ENCODE measurements around the gene GSG1.
A peak's percentile ranks its signal among the peaks of the same experiment; 100 is the strongest.

GSG1 gene

DNA sequence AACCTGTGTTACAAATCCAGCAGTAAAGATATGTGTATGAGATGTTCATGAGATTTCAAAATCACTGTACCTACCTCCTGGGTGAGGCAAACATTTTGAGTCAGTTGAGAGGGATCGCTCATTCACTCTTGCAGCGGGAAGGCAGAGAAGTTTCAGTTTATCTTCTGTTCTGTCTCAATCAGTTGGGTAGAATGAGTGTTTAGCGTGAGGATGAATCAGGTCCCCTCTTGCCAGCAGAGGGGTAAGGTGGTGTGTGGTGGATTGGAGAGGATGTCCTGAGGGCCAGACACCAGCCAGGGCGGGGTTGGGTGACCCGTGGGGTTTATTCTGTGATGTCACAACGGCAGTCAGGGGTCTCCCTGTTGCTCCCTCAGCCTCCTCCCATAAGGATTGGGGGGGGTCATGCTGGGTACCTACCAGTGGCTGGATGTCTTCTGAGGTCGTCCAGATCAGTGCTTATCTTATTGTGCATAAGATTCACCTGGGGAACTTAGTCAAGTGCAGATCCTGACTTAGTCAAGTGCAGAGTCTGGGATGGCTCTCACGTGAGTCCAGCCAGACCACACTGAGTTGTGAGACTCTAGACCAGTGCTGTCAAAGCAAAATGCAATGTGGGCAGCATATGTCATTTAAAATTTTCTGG, at the start of gene GSG1:
TSS of gene GSG1 (minus strand) at position 277 of the 643 bp plus-strand sequence. CDS start at position 122, 155 bp downstream.
- no peaks in the 10 kb centered on the region for H3K36me3 ChIP-seq (ENCODE audit: insufficient read depth, low read length)
- H3K9me3 ChIP-seq (ENCODE audit: low read depth, low read length) = peaks cover 3% of the 10 kb centered on the region; the same call in 1 of the 2 replicates
- no peak within 1 kb of the TSS for H3K4me3 ChIP-seq
- peak within 1 kb of the TSS; percentile 86 for H3K27ac ChIP-seq
- no peak within 1 kb of the TSS for H3K9ac ChIP-seq (ENCODE audit: insufficient read length)
- TF ChIP-seq FOXP2 (optimal IDR thresholded peaks at IDR 0.05; ENCODE audit: control extremely low read depth, extremely low read length, insufficient read depth) (no peak), EZH2 (IDR thresholded peaks at IDR 0.05) (no peak), POLR2AphosphoS5 (IDR thresholded peaks at IDR 0.05; ENCODE audit: borderline replicate concordance, low read depth, low read length) (no peak)
- DNase-seq (ENCODE audit: low read depth, low spot score) = no peak

GRCh38 chr12:13153180-13153579, 49.7 kb upstream of the GSG1 start:
- DNase-seq (ENCODE audit: low read depth, low spot score) = no peak
- H3K4me3 ChIP-seq = no peak overlapping the region
- H3K27ac ChIP-seq = no peak overlapping the region
- no peak for TF ChIP-seq FOXP2 (optimal IDR thresholded peaks at IDR 0.05; ENCODE audit: control extremely low read depth, extremely low read length, insufficient read depth)
- no peak for TF ChIP-seq POLR2AphosphoS5 (IDR thresholded peaks at IDR 0.05; ENCODE audit: borderline replicate concordance, low read depth, low read length)
- no peaks in the 10 kb centered on the region for H3K36me3 ChIP-seq (ENCODE audit: insufficient read depth, low read length)
- no peaks in the 10 kb centered on the region for H3K9me3 ChIP-seq (ENCODE audit: low read depth, low read length)
- H3K9ac ChIP-seq (ENCODE audit: insufficient read length) = no peak overlapping the region

DNA sequence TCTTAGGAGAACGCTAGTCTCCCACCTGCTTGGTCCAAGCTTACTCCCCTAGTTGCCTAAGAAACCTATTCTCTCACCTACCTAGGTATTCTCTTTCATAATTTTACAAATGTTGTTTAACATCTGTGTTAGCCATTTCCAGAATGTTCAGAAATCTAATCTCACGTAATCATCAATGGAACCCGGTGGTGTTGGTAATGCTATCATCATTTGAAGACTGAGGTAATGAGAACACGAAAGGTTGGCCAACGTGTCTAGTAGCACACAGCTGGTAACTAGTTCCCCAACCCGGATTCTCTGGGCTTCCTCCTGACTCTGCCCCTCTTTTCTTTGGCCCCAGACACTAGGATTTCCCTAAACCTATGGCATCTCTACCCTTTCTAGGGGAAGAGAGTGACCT, 49.3 kb upstream of the GSG1 start:
- Histone ChIP-seq H3K36me3 (ENCODE audit: insufficient read depth, low read length) (no peaks in the 10 kb centered on the region), H3K27ac (no peak overlapping the region), H3K4me3 (no peak overlapping the region), H3K9me3 (ENCODE audit: low read depth, low read length) (no peaks in the 10 kb centered on the region), H3K9ac (ENCODE audit: insufficient read length) (no peak overlapping the region)
- TF ChIP-seq EZH2 (IDR thresholded peaks at IDR 0.05) (no peak), FOXP2 (optimal IDR thresholded peaks at IDR 0.05; ENCODE audit: control extremely low read depth, extremely low read length, insufficient read depth) (no peak), POLR2AphosphoS5 (IDR thresholded peaks at IDR 0.05; ENCODE audit: borderline replicate concordance, low read depth, low read length) (no peak)
- DNase-seq (ENCODE audit: low read depth, low spot score) = no peak

- Histone ChIP-seq H3K4me3 (no peak overlapping the region), H3K9ac (ENCODE audit: insufficient read length) (no peak overlapping the region), H3K27ac (no peak overlapping the region), H3K36me3 (ENCODE audit: insufficient read depth, low read length) (no peaks in the 10 kb centered on the region), H3K9me3 (ENCODE audit: low read depth, low read length) (no peaks in the 10 kb centered on the region)
- TF ChIP-seq FOXP2 (optimal IDR thresholded peaks at IDR 0.05; ENCODE audit: control extremely low read depth, extremely low read length, insufficient read depth) = no peak
- TF ChIP-seq EZH2 (IDR thresholded peaks at IDR 0.05) = no peak
- DNase-seq (ENCODE audit: low read depth, low spot score) = no peak
Observed at GRCh38 chr12:13152281-13152680, 48.8 kb upstream of the GSG1 start.

- Histone ChIP-seq H3K9me3 (ENCODE audit: low read depth, low read length) (no peaks in the 10 kb centered on the region), H3K4me3 (no peak overlapping the region), H3K9ac (ENCODE audit: insufficient read length) (no peak overlapping the region), H3K27ac (no peak overlapping the region), H3K36me3 (ENCODE audit: insufficient read depth, low read length) (no peaks in the 10 kb centered on the region)
- no peak for DNase-seq (ENCODE audit: low read depth, low spot score)
- TF ChIP-seq POLR2AphosphoS5 (IDR thresholded peaks at IDR 0.05; ENCODE audit: borderline replicate concordance, low read depth, low read length) = no peak
- TF ChIP-seq EZH2 (IDR thresholded peaks at IDR 0.05) = no peak
- TF ChIP-seq FOXP2 (optimal IDR thresholded peaks at IDR 0.05; ENCODE audit: control extremely low read depth, extremely low read length, insufficient read depth) = no peak
Observed at GRCh38 chr12:13149411-13149810, 45.9 kb upstream of the GSG1 start.

DNA sequence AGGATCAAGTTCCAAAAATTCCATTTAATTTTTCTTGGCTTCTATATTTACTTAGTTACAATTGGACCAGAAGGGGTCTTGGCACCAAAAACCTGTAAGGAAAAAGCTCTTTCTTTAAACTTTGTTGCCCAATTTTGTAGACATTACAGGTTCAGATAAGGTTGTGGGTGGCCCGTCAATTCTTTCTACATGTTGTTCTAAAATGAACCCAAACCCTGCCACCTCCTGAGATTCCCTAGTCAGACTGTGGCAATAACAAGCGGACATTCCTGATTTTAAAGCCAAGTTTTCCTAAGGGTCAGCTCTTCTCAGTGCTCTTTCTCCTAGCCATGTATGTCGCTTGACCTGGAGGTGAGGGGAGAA, 45.0 kb upstream of the GSG1 start:
- H3K36me3 ChIP-seq (ENCODE audit: insufficient read depth, low read length) = no peaks in the 10 kb centered on the region
- TF ChIP-seq FOXP2 (optimal IDR thresholded peaks at IDR 0.05; ENCODE audit: control extremely low read depth, extremely low read length, insufficient read depth) = no peak
- TF ChIP-seq EZH2 (IDR thresholded peaks at IDR 0.05) = no peak
- TF ChIP-seq POLR2AphosphoS5 (IDR thresholded peaks at IDR 0.05; ENCODE audit: borderline replicate concordance, low read depth, low read length) = no peak
- DNase-seq (ENCODE audit: low read depth, low spot score) = no peak
- H3K9me3 ChIP-seq (ENCODE audit: low read depth, low read length) = no peaks in the 10 kb centered on the region
- H3K9ac ChIP-seq (ENCODE audit: insufficient read length) = no peak overlapping the region
- H3K27ac ChIP-seq = no peak overlapping the region
- no peak overlapping the region for H3K4me3 ChIP-seq

DNA sequence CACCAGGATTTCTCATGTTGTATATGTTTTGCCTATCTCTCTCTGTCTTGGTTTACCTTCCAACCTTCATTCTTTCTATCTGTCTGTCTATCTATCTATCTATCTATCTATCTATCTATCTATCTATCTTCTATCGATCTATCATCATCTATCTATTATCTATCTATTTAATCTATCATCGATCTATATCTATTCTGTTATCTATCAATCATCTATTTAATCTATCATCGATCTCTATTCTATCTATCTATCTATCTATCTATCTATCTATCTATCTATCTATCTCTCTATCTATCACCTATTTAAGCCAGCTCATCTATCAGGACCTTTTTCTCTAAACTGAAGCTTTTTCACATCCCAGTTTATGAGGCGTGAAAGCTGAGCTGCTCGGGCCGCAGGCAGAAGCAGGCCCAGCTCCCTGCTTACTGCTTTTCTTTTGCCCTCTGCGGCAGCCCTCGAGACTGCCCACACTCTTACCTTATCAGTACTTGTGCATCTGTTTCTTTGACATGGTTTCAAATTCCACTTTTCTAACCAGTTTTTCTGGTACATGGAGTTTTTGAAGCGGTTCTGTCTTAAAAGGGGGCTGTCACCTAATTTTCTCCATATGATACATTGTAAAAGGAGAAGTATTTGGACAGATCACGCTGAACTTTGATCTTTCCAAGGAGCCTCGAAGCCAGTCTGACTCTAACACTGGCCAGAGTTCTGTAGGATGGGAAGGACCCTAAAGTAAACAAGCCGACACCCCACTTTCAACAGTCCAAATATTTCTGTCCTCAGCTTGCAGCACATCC, 44.4 kb upstream of the GSG1 start:
- DNase-seq (ENCODE audit: low read depth, low spot score) = no peak
- Histone ChIP-seq H3K36me3 (ENCODE audit: insufficient read depth, low read length) (no peaks in the 10 kb centered on the region), H3K27ac (no peak overlapping the region), H3K4me3 (no peak overlapping the region), H3K9me3 (ENCODE audit: low read depth, low read length) (no peaks in the 10 kb centered on the region), H3K9ac (ENCODE audit: insufficient read length) (no peak overlapping the region)
- TF ChIP-seq POLR2AphosphoS5 (IDR thresholded peaks at IDR 0.05; ENCODE audit: borderline replicate concordance, low read depth, low read length) (no peak), FOXP2 (optimal IDR thresholded peaks at IDR 0.05; ENCODE audit: control extremely low read depth, extremely low read length, insufficient read depth) (no peak), EZH2 (IDR thresholded peaks at IDR 0.05) (no peak)

DNA sequence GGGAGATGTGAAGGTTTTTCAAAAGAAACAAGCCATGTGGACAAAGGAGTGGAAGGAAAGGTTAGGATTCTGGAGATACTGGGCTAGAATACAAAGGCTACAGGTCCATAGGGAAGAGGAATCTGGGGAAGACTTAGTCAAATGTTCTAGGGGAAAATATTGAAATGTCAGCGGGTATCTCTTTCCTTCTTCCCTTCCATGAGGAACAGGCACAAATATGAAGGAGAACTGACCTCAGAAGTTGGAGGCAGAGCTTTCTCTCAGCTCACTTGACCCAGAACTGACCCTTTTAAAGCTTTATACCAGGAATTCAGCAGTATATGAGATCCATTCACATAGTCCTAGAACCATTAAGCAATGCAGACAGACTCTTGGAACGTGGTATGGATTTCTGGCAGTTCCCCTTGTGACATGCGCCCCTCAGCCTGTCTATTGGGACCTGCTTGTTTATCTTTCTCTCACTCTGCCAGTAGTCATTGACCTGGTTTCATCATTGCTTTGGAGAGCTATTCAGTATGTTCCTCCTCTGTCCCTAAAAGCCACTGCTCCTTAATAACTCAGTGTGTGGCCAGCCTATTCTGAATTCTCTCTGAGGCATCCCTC, 43.0 kb upstream of the GSG1 start:
- TF ChIP-seq EZH2 (IDR thresholded peaks at IDR 0.05) = no peak
- Histone ChIP-seq H3K27ac (no peak overlapping the region), H3K9me3 (ENCODE audit: low read depth, low read length) (no peaks in the 10 kb centered on the region), H3K9ac (ENCODE audit: insufficient read length) (no peak overlapping the region), H3K4me3 (no peak overlapping the region), H3K36me3 (ENCODE audit: insufficient read depth, low read length) (no peaks in the 10 kb centered on the region)
- DNase-seq (ENCODE audit: low read depth, low spot score) = no peak
